Fibroblast of the aortic adventitia (primary cell): ENCODE results near the gene LRP4. TPM values are rescaled to one million over a fixed set of nuclear protein-coding genes. Genes with fewer than 3 reads are reported as not detected.

ENCODE experiments used
- DNase-seq: peaks from one replicate; pipeline ENCODE4 v3.0.0-alpha.2; 2010; ENCODE audit warnings: low read depth
- H3K4me3 ChIP-seq: 2 replicates; pipeline ENCODE4 v1.5.1; 2011; ENCODE audit warnings: low read depth, mild to moderate bottlenecking, control low read depth, low read length, moderate library complexity
- CTCF ChIP-seq: IDR thresholded peaks from 2 replicates; pipeline ENCODE4 v1.5.1; 2011; ENCODE audit warnings: mild to moderate bottlenecking, low read length, control low read depth, inconsistent platforms; ENCODE audit not compliant: insufficient read depth
- total RNA-seq: library from RNA; depleted of rRNA; stranded (reverse); fragments of >200 nt; gene quantifications from 2 replicates; pipeline ENCODE4 v1.2.3, GENCODE V29; 2012; ENCODE audit warnings: low replicate concordance

LRP4 gene
- total RNA-seq, 1 donor, result 9.7 TPM

- no peak for TF ChIP-seq CTCF
- no peak overlapping the region for H3K4me3 ChIP-seq
- no peak for DNase-seq
Measured at GRCh38 chr11:46902694-46903093, 15.7 kb downstream of the LRP4 start.

GRCh38 chr11:46901156-46901555, 17.2 kb downstream of the LRP4 start:
- DNase-seq, result no peak
- no peak for TF ChIP-seq CTCF
- H3K4me3 ChIP-seq, result no peak overlapping the region

- H3K4me3 ChIP-seq, result no peak overlapping the region
- DNase-seq, result no peak
- TF ChIP-seq CTCF, result no peak
Measured at GRCh38 chr11:46900091-46900746, 18.1 kb downstream of the LRP4 start.

- H3K4me3 ChIP-seq, result no peak overlapping the region
- no peak for TF ChIP-seq CTCF
- no peak for DNase-seq
Measured at GRCh38 chr11:46899501-46900025, 18.8 kb downstream of the LRP4 start.

GRCh38 chr11:46898396-46899095, 19.8 kb downstream of the LRP4 start:
- H3K4me3 ChIP-seq, result no peak overlapping the region
- no peak for DNase-seq
- TF ChIP-seq CTCF, result no peak

GRCh38 chr11:46896719-46897406, 21.5 kb downstream of the LRP4 start:
- no peak for DNase-seq
- no peak for TF ChIP-seq CTCF
- H3K4me3 ChIP-seq, result no peak overlapping the region
